Neutrophil (primary cell): ENCODE measurements around the gene ELAC1.

Experiments used
- H3K27ac ChIP-seq: fragments of 200-600 bp; sonication (generic); 2 replicates; pipeline ENCODE4 v1.5.1; 2016; ENCODE audit warnings: mild to moderate bottlenecking, moderate library complexity
- H3K27me3 ChIP-seq: fragments of 200-600 bp; sonication (generic); 2 replicates; pipeline ENCODE4 v1.6.0; 2016; ENCODE audit warnings: mild to moderate bottlenecking
- H3K36me3 ChIP-seq: fragments of 200-600 bp; sonication (generic); 2 replicates; pipeline ENCODE4 v1.5.1; 2017
- H3K4me1 ChIP-seq, 2 experiments: fragments of 200-600 bp in 1 of 2; sonication (generic) in 1 of 2; 1 replicate in 1 of 2; 2 replicates in 1 of 2; pipeline versions ENCODE4 v1.5.1 to v1.6.1; 2013 to 2016; ENCODE audit warnings: low read depth in 1 of 2, low read length in 1 of 2, mild to moderate bottlenecking in 1 of 2, moderate library complexity in 1 of 2; ENCODE audit not compliant: control insufficient read depth in 1 of 2, insufficient read depth in 1 of 2
- H3K4me3 ChIP-seq, 2 experiments: fragments of 200-600 bp in 1 of 2; sonication (generic) in 1 of 2; 1 replicate in 1 of 2; 2 replicates in 1 of 2; pipeline ENCODE4 v1.5.1; 2013 to 2016; ENCODE audit warnings: low read depth in 1 of 2, low read length in 1 of 2, mild to moderate bottlenecking in 1 of 2, moderate library complexity in 1 of 2
- H3K9me3 ChIP-seq: fragments of 200-600 bp; sonication (generic); 2 replicates; pipeline ENCODE4 v1.5.1; 2016
- CTCF ChIP-seq: fragments of 200-600 bp; sonication (generic); IDR thresholded peaks from 2 replicates; pipeline ENCODE4 v1.5.1; 2016; ENCODE audit warnings: antibody characterized with exemption

The ELAC1 gene

GRCh38 chr18:50967714-50968661, at the start of gene ELAC1:
ELAC1 (plus strand) TSS chr18:50968040; CDS start chr18:50974405, 6,365 bp downstream.
- TF ChIP-seq CTCF = no peak
- Histone ChIP-seq H3K36me3 (no peaks in the 10 kb centered on the region), H3K4me1 (peaks cover 10 to 14% of the 10 kb centered on the region in 2 experiments), H3K9me3 (no peaks in the 10 kb centered on the region), H3K27ac (peak within 1 kb of the TSS; percentile 71), H3K27me3 (no peaks in the 10 kb centered on the region), H3K4me3 (peak within 1 kb of the TSS; percentile 73 to 78)

GRCh38 chr18:50918153-50918552, 49.7 kb upstream of the ELAC1 start:
- H3K4me3 ChIP-seq = no peak overlapping the region

GRCh38 chr18:50924372-50924771, 43.5 kb upstream of the ELAC1 start:
- Histone ChIP-seq H3K27ac (no peak overlapping the region), H3K36me3 (peaks cover 93% of the 10 kb centered on the region), H3K4me3 (no peak overlapping the region), H3K27me3 (no peaks in the 10 kb centered on the region), H3K9me3 (no peaks in the 10 kb centered on the region), H3K4me1 (no peaks in the 10 kb centered on the region)
- no peak for TF ChIP-seq CTCF

More at GRCh38 chr18:50918153-50918552, 49.7 kb upstream of the ELAC1 start:
- Histone ChIP-seq H3K36me3 (peaks cover 71% of the 10 kb centered on the region), H3K27me3 (no peaks in the 10 kb centered on the region), H3K27ac (no peak overlapping the region), H3K4me1 (no peaks in the 10 kb centered on the region), H3K9me3 (no peaks in the 10 kb centered on the region)
- TF ChIP-seq CTCF = no peak

GRCh38 chr18:50926521-50926920, 41.3 kb upstream of the ELAC1 start:
- TF ChIP-seq CTCF = no peak
- Histone ChIP-seq H3K9me3 (no peaks in the 10 kb centered on the region), H3K36me3 (peaks cover 89% of the 10 kb centered on the region), H3K27ac (no peak overlapping the region), H3K27me3 (no peaks in the 10 kb centered on the region), H3K4me3 (no peak overlapping the region), H3K4me1 (no peaks in the 10 kb centered on the region)

DNA sequence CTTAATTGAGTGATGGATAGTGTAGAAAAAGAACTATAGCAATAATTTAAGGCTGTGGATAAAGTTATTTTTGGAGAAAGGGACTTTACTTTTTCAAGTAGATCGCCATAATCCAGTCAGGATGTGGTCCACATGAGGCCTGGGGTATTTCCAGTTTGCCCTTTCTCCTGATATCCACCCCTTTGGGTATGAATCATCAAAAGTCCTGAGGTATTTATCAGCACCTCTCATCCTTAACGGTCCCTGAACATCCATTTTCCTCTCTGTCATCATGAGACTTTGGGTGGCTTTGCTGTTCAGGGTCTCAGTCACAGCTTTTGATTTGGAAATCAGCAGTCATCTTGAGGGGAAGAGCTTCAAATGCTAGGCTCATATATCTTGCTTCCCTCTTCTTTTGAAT, 39.3 kb upstream of the ELAC1 start:
- H3K4me1 ChIP-seq = no peaks in the 10 kb centered on the region
- TF ChIP-seq CTCF = no peak
- peaks cover 86% of the 10 kb centered on the region for H3K36me3 ChIP-seq
- H3K27ac ChIP-seq = no peak overlapping the region
- H3K9me3 ChIP-seq = no peaks in the 10 kb centered on the region
- H3K4me3 ChIP-seq = no peak overlapping the region
- no peaks in the 10 kb centered on the region for H3K27me3 ChIP-seq
